ENCODE measurements around the gene SETD5.

SETD5 gene

GRCh38 chr3:9409981-9410854, 12.8 kb downstream of the SETD5 start:
- DNase-seq (ENCODE audit: insufficient read length, low spot score), result no peak

GRCh38 chr3:9411302-9411701, 13.9 kb downstream of the SETD5 start:
- no peak for FAIRE-seq
- no peak for DNase-seq (ENCODE audit: insufficient read length, low spot score)

More at GRCh38 chr3:9409981-9410854, 12.8 kb downstream of the SETD5 start:
- FAIRE-seq, result no peak

- no peak for FAIRE-seq
- no peak for DNase-seq (ENCODE audit: insufficient read length, low spot score)
Measured at GRCh38 chr3:9412293-9412692, 14.9 kb downstream of the SETD5 start.

- DNase-seq (ENCODE audit: insufficient read length, low spot score) (no peak), FAIRE-seq (no peak)
Measured at GRCh38 chr3:9414826-9415225, 17.4 kb downstream of the SETD5 start.

- FAIRE-seq, result no peak
- DNase-seq (ENCODE audit: insufficient read length, low spot score), result no peak
Measured at GRCh38 chr3:9415485-9416138, 18.2 kb downstream of the SETD5 start.

GRCh38 chr3:9416139-9416780, 18.8 kb downstream of the SETD5 start:
- DNase-seq (ENCODE audit: insufficient read length, low spot score) (no peak), FAIRE-seq (no peak)

GRCh38 chr3:9420850-9421549, 23.6 kb downstream of the SETD5 start:
- no peak for FAIRE-seq
- DNase-seq (ENCODE audit: insufficient read length, low spot score), result no peak

GRCh38 chr3:9422712-9423424, 25.5 kb downstream of the SETD5 start:
- FAIRE-seq (peak; percentile 33), DNase-seq (ENCODE audit: insufficient read length, low spot score) (peak; percentile 81)

- DNase-seq (ENCODE audit: insufficient read length, low spot score) (no peak), FAIRE-seq (no peak)
Measured at GRCh38 chr3:9428411-9428810, 31.0 kb downstream of the SETD5 start.

- FAIRE-seq, result no peak
Measured at GRCh38 chr3:9430733-9431132, 33.3 kb downstream of the SETD5 start.

GRCh38 chr3:9433627-9434521, 36.5 kb downstream of the SETD5 start:
- FAIRE-seq, result no peak
- DNase-seq (ENCODE audit: insufficient read length, low spot score), result no peak

More at GRCh38 chr3:9430733-9431132, 33.3 kb downstream of the SETD5 start:
- DNase-seq (ENCODE audit: insufficient read length, low spot score), result no peak

- FAIRE-seq (no peak), DNase-seq (ENCODE audit: insufficient read length, low spot score) (no peak)
Measured at GRCh38 chr3:9435316-9435715, 37.9 kb downstream of the SETD5 start.

GRCh38 chr3:9439331-9439730, 41.9 kb downstream of the SETD5 start:
- DNase-seq (ENCODE audit: insufficient read length, low spot score), result no peak
- no peak for FAIRE-seq

- FAIRE-seq (no peak), DNase-seq (ENCODE audit: insufficient read length, low spot score) (no peak)
Measured at GRCh38 chr3:9441501-9442221, 44.2 kb downstream of the SETD5 start.

- FAIRE-seq (no peak), DNase-seq (ENCODE audit: insufficient read length, low spot score) (no peak)
Measured at GRCh38 chr3:9448071-9448470, 50.7 kb downstream of the SETD5 start.

- no peak for DNase-seq (ENCODE audit: insufficient read length, low spot score)
- no peak for FAIRE-seq
Measured at GRCh38 chr3:9448643-9449042, 51.2 kb downstream of the SETD5 start.

GRCh38 chr3:9450126-9450525, 52.7 kb downstream of the SETD5 start:
- FAIRE-seq, result no peak
- DNase-seq (ENCODE audit: insufficient read length, low spot score), result no peak

- DNase-seq (ENCODE audit: insufficient read length, low spot score), result no peak
- FAIRE-seq, result no peak
Measured at GRCh38 chr3:9450991-9451390, 53.6 kb downstream of the SETD5 start.

- no peak for FAIRE-seq
- no peak for DNase-seq (ENCODE audit: insufficient read length, low spot score)
Measured at GRCh38 chr3:9452417-9452816, 55.0 kb downstream of the SETD5 start.
